Transverse colon (tissue), 4 donors: ENCODE results near the gene C10orf71.

Experiments
- CTCF ChIP-seq, 5 experiments: fragments of 200-600 bp in 3 of 5; fragments of 450-650 bp in 2 of 5; sonication (generic) in 3 of 5; IDR thresholded peaks; 1 replicate in 2 of 5; 2 replicates in 3 of 5; pipeline ENCODE4 v1.5.1; 2016 to 2017; ENCODE audit warnings: antibody characterized with exemption in 5 of 5, inconsistent platforms in 3 of 5, mild to moderate bottlenecking in 2 of 5, moderate library complexity in 1 of 5
- EP300 ChIP-seq: sonication (generic); formaldehyde crosslinking; IDR thresholded peaks from one replicate; pipeline ENCODE4 v1.6.1; 2017; ENCODE audit warnings: antibody characterized with exemption, low read depth
- POLR2A ChIP-seq: fragments of 450-650 bp; IDR thresholded peaks from one replicate; pipeline ENCODE4 v1.6.1; 2016; ENCODE audit warnings: antibody characterized with exemption, mild to moderate bottlenecking, moderate library complexity
- POLR2AphosphoS5 ChIP-seq, 3 donors: sonication (generic); formaldehyde crosslinking; IDR thresholded peaks; one replicate each; pipeline ENCODE4 v1.6.1; 2016; ENCODE audit warnings: antibody characterized with exemption in 3 of 3

- no peak for TF ChIP-seq CTCF (IDR thresholded peaks at IDR 0.05)
- TF ChIP-seq POLR2A: no peak
- TF ChIP-seq POLR2AphosphoS5 (IDR thresholded peaks at IDR 0.05): no peak
- TF ChIP-seq EP300: no peak
Observed at GRCh38 chr10:49293208-49293603, 5.8 kb upstream of the C10orf71 start.
